Spleen (tissue), 11 donors: Measurements from ENCODE around the gene FUCA1. TPM values are rescaled to one million over a fixed set of nuclear protein-coding genes. Genes with fewer than 3 reads are reported as not detected.

Experiments
- DNase-seq: peaks from one replicate; pipeline ENCODE4 v3.0.0-alpha.2; 2020
- H3K27ac ChIP-seq, 8 donors: fragments of 200-600 bp; sonication (generic) in 7 of 8; 1 replicate in 4 of 8; 2 replicates in 4 of 8; pipeline versions ENCODE4 v1.5.0 to v1.8.0; 2016 to 2021; ENCODE audit warnings: inconsistent platforms in 4 of 8, mild to moderate bottlenecking in 4 of 8, moderate library complexity in 1 of 8
- H3K27me3 ChIP-seq, 7 donors: fragments of 200-600 bp; sonication (generic) in 6 of 7; replicated peaks in 1 of 7; 1 replicate in 4 of 7; 2 replicates in 3 of 7; pipeline versions ENCODE4 v1.5.0 to v1.8.0; 2016 to 2021; ENCODE audit warnings: inconsistent platforms in 3 of 7, mild to moderate bottlenecking in 1 of 7
- H3K36me3 ChIP-seq, 6 donors: fragments of 200-600 bp; sonication (generic) in 5 of 6; 1 replicate in 4 of 6; 2 replicates in 2 of 6; pipeline versions ENCODE4 v1.5.0 to v1.8.0; 2016 to 2021; ENCODE audit warnings: inconsistent platforms in 2 of 6
- H3K4me1 ChIP-seq, 6 donors: fragments of 200-600 bp; sonication (generic) in 5 of 6; 1 replicate in 3 of 6; 2 replicates in 3 of 6; pipeline versions ENCODE4 v1.5.0 to v1.8.0; 2016 to 2021; ENCODE audit warnings: inconsistent platforms in 3 of 6
- H3K4me3 ChIP-seq, 8 donors: fragments of 200-600 bp; sonication (generic) in 7 of 8; 1 replicate in 4 of 8; 2 replicates in 4 of 8; pipeline versions ENCODE4 v1.5.0 to v1.8.0; 2016 to 2021; ENCODE audit warnings: inconsistent platforms in 4 of 8, mild to moderate bottlenecking in 4 of 8, moderate library complexity in 2 of 8
- H3K9me3 ChIP-seq, 8 donors: fragments of 200-600 bp; sonication (generic) in 7 of 8; 1 replicate in 4 of 8; 2 replicates in 4 of 8; pipeline versions ENCODE4 v1.5.0 to v1.8.0; 2016 to 2021; ENCODE audit warnings: inconsistent platforms in 4 of 8
- POLR2A ChIP-seq, 3 donors: fragments of 450-650 bp; IDR thresholded peaks; one replicate each; pipeline ENCODE4 v1.5.1; 2017; ENCODE audit warnings: antibody characterized with exemption in 3 of 3, mild to moderate bottlenecking in 1 of 3
- POLR2AphosphoS5 ChIP-seq, 3 donors: sonication (generic); formaldehyde crosslinking; IDR thresholded peaks; one replicate each; pipeline ENCODE4 v1.5.1; 2017; ENCODE audit warnings: antibody characterized with exemption in 3 of 3
- WGBS, 5 donors: extraction: QIAGEN DNeasy Blood & Tissue Kit in 3 of 5; methylation state at CpG; one replicate each; pipeline versions ENCODE4 v1.1.5 to v1.1.7; 2013 to 2018; 5-methylcytosine and 5-hydroxymethylcytosine counted together
- intact Hi-C: fragments of 100-400 bp; cut with DNase I; formaldehyde crosslinking; loops from one replicate; pipeline ENCODE4 v1.15.0; 2023; ENCODE audit warnings: low total_unique reads
- polyA plus RNA-seq, 3 donors: library from polyadenylated mRNA; stranded (reverse); fragments of 200-250 nt; gene quantifications; one replicate each; pipeline ENCODE4 v1.2.1, GENCODE V29; 2013
- total RNA-seq, 7 donors: library from RNA; depleted of rRNA in 3 of 7; stranded (reverse); fragments of >200 nt in 3 of 7; fragmentation: NEBNext Ultra II Directional in 4 of 7; extraction: Animal tissue kit (Norgen Biotek cat#: 25700) in 4 of 7; gene quantifications; one replicate each; pipeline versions ENCODE4 v1.1.0 to v1.2.1, GENCODE V29; 2016 to 2021
- TF ChIP-seq, protein P1 (sequence below), 11 experiments: fragments of 200-600 bp in 7 of 11; fragments of 450-650 bp in 4 of 11; sonication (generic) in 4 of 11; IDR thresholded peaks in 8 of 11; conservative IDR thresholded peaks in 3 of 11; 1 replicate in 7 of 11; 2 replicates in 4 of 11; pipeline versions ENCODE4 v1.4.0 to v1.8.0; 2016 to 2021; ENCODE audit warnings: antibody characterized with exemption in 11 of 11, inconsistent platforms in 4 of 11, mild to moderate bottlenecking in 1 of 11
- donor health status: healthy with polysubstance abuse.
- donor health status: DM: no; HTN: no; CAD: no; lungs with moderate emphysema.
- donor health status: DM: no; HTN: no; CAD: no.
- donor health status: Bipolar disorder and iron deficiency.
- donor health status: healthy.
- donor health status: DM: no; HTN: no; CAD: no.
- donor health status: DM: yes; HTN: yes; CAD: no.

Gene FUCA1
- total and polyA plus RNA-seq, 10 donors: 36.3 to 106 (median 66.2) TPM

DNA sequence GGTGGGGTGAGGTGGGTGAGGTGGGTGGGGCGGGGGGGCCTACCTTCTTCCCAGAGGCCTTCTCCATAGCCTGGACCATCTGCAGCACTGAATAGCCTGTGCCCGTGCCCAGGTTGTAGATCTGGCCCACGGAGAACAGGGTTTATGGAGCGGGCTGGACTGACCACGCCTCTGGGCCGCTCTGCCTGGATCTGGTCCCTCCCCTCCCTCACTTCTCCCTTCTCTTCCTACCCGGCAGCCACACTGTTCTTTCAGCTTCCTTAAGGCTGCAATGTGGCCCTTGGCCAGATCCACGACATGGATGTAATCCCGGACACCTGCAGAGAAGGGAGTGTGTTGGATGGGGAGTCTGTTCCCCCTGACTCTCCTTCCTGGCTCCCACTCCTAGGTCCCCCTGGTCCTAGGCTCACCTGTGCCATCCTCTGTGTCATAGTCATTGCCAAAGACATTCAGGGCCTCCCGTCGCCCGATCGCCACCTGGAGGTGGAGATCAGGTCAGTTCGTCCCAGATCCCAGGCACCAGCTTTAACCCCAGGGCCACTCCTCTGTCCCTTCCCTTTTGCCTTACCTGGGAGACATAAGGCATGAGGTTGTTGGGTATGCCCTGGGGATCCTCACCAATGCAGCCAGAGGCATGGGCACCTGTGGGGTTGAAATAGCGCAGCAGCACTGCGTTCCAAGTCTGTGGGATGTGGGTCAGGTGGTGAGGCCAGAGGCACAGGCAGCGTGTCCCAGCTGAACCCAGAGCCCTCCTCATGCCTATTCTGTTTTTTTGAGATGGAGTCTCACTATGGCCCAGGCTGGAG is 71.4 kb downstream of the FUCA1 start:
- no peak overlapping the region for H3K4me3 ChIP-seq
- peaks cover 13 to 90% (median 58%) of the 10 kb centered on the region in 6 donors for H3K4me1 ChIP-seq
- H3K9me3 ChIP-seq: no peaks in the 10 kb centered on the region
- peak overlapping the region in 4 of 8 donors; percentile 23 to 97 (median 38) for H3K27ac ChIP-seq
- WGBS, 5 donors: 76 to 90% (median 84%) methylated on average over 16 to 17 of the region's 17 CpGs
- peaks cover 0 to 67% (median 46%) of the 10 kb centered on the region in 6 donors for H3K36me3 ChIP-seq
- intact Hi-C loops: no loop called here
- TF ChIP-seq POLR2AphosphoS5 (IDR thresholded peaks at IDR 0.05): peak in 2 of 3 donors; percentile 9 to 16
- no peak for TF ChIP-seq POLR2A (IDR thresholded peaks at IDR 0.05)
- DNase-seq: peak; percentile 71
- H3K27me3 ChIP-seq: no peaks in the 10 kb centered on the region

DNA sequence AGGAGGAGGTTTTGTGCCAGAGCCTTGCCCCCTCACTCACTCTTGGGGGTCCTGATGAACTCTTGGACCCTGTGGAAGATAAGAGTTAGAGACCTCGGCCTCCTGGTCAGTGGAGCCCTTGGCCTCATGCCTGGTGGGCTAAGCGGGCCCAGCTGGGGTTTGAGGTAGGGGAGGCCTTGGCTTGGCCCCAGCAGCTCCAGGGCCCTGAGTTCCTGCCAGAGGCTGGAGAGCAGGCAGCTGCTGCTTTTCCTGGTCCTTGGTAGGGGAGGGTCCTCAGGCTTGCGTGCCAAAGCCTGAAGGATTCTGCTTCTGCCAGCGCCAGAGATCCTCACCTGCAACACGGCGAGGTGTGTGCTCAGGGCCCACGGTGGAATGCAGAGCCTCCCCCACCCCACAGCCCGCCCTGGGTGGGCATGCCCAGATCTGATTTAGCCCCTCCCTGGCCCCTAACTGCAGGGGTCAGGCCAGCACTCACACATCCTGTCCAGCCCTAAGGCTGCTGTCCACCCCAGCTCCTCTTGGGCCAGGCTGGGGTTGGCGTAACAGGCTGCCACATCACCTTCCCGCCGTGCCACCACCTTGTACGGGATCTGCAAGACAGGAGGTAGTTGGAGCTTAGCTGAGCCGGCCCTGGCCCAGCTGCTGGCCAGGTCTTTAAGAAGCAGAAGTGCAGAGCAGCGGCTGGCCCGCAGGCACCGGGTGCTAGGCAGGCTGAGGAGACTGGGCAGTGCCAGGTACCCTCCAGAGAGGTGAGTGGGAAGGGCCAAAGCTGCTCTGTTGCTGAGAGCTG is 72.2 kb downstream of the FUCA1 start:
- peak overlapping the region in 6 of 8 donors; percentile 14 to 97 (median 33) for H3K27ac ChIP-seq
- TF ChIP-seq POLR2AphosphoS5 (IDR thresholded peaks at IDR 0.05): peak in 2 of 3 donors; percentile 54 to 61
- TF ChIP-seq, protein P1, sequence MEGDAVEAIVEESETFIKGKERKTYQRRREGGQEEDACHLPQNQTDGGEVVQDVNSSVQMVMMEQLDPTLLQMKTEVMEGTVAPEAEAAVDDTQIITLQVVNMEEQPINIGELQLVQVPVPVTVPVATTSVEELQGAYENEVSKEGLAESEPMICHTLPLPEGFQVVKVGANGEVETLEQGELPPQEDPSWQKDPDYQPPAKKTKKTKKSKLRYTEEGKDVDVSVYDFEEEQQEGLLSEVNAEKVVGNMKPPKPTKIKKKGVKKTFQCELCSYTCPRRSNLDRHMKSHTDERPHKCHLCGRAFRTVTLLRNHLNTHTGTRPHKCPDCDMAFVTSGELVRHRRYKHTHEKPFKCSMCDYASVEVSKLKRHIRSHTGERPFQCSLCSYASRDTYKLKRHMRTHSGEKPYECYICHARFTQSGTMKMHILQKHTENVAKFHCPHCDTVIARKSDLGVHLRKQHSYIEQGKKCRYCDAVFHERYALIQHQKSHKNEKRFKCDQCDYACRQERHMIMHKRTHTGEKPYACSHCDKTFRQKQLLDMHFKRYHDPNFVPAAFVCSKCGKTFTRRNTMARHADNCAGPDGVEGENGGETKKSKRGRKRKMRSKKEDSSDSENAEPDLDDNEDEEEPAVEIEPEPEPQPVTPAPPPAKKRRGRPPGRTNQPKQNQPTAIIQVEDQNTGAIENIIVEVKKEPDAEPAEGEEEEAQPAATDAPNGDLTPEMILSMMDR (IDR thresholded peaks at IDR 0.05 in 8 of 11, conservative IDR thresholded peaks at IDR 0.05 in 3 of 11): no peak
- peaks cover 0 to 67% (median 46%) of the 10 kb centered on the region in 6 donors for H3K36me3 ChIP-seq
- intact Hi-C loops: no loop called here
- peaks cover 8 to 88% (median 53%) of the 10 kb centered on the region in 6 donors for H3K4me1 ChIP-seq
- H3K4me3 ChIP-seq: no peak overlapping the region
- no peaks in the 10 kb centered on the region for H3K27me3 ChIP-seq
- peak; percentile 77 for DNase-seq
- 71 to 90% (median 83%) methylated on average over 16 of the region's 16 CpGs for WGBS, 5 donors
- no peaks in the 10 kb centered on the region for H3K9me3 ChIP-seq

Other genes starting within 250 kb of the FUCA1 start
- 1,000 to 10,000 TPM in 4 of 7 donors, 100 to 1,000 TPM in 3; 864 to 1,229 (median 1,082) TPM for gene RPL11, start 176.5 kb downstream of the FUCA1 start, total RNA-seq
- 1,000 to 10,000 TPM; 4,161 to 6,089 (median 5,782) TPM for gene RPL11, start 176.5 kb downstream of the FUCA1 start, polyA plus RNA-seq
- 10 to 100 TPM; 30.3 to 38.0 (median 34.0) TPM for gene ELOA, start 124.8 kb downstream of the FUCA1 start, total RNA-seq
- gene ELOA, start 124.8 kb downstream of the FUCA1 start, polyA plus RNA-seq: 10 to 100 TPM in 2 of 3 donors, 1 to 10 TPM in 1; 7.9 to 12.2 (median 10.0) TPM
- gene PITHD1, start 89.9 kb downstream of the FUCA1 start, total RNA-seq: 10 to 100 TPM; 43.9 to 68.5 (median 52.4) TPM
- 10 to 100 TPM; 48.3 to 65.3 (median 51.6) TPM for gene PITHD1, start 89.9 kb downstream of the FUCA1 start, polyA plus RNA-seq
- 10 to 100 TPM; 46.9 to 58.8 (median 55.4) TPM for gene LYPLA2, start 77.1 kb downstream of the FUCA1 start, total RNA-seq
- 10 to 100 TPM; 54.5 to 87.5 (median 57.5) TPM for gene LYPLA2, start 77.1 kb downstream of the FUCA1 start, polyA plus RNA-seq
- gene GALE, start 67.5 kb downstream of the FUCA1 start, total RNA-seq: 10 to 100 TPM; 19.0 to 47.1 (median 35.1) TPM
- gene GALE, start 67.5 kb downstream of the FUCA1 start, polyA plus RNA-seq: 10 to 100 TPM; 19.7 to 42.2 (median 23.8) TPM
- gene HMGCL, start 42.9 kb downstream of the FUCA1 start, total RNA-seq: 10 to 100 TPM; 26.5 to 42.3 (median 35.5) TPM
- gene HMGCL, start 42.9 kb downstream of the FUCA1 start, polyA plus RNA-seq: 10 to 100 TPM; 28.4 to 40.5 (median 32.6) TPM
- 10 to 100 TPM; 15.0 to 23.4 (median 18.2) TPM for gene CNR2, start 45.1 kb upstream of the FUCA1 start, total RNA-seq
- gene CNR2, start 45.1 kb upstream of the FUCA1 start, polyA plus RNA-seq: 10 to 100 TPM; 18.2 to 26.6 (median 22.3) TPM
- gene PNRC2, start 91.5 kb upstream of the FUCA1 start, total RNA-seq: 100 to 1,000 TPM in 6 of 7 donors, 10 to 100 TPM in 1; 87.3 to 127 (median 120) TPM
- gene PNRC2, start 91.5 kb upstream of the FUCA1 start, polyA plus RNA-seq: 100 to 1,000 TPM in 2 of 3 donors, 10 to 100 TPM in 1; 83.0 to 114 (median 111) TPM
- gene SRSF10, start 112.0 kb upstream of the FUCA1 start, total RNA-seq: 100 to 1,000 TPM in 4 of 7 donors, 10 to 100 TPM in 3; 89.4 to 146 (median 102) TPM
- gene SRSF10, start 112.0 kb upstream of the FUCA1 start, polyA plus RNA-seq: 10 to 100 TPM; 54.5 to 65.9 (median 64.0) TPM
- not detected for gene MYOM3, start 243.8 kb upstream of the FUCA1 start, total RNA-seq
- under 1 TPM; 0.02 to 0.06 (median 0.06) TPM for gene MYOM3, start 243.8 kb upstream of the FUCA1 start, polyA plus RNA-seq